ENCODE results near the gene SYT13.

SYT13 gene

GRCh38 chr11:45245218-45246045, 40.7 kb downstream of the SYT13 start:
- no peak for DNase-seq

GRCh38 chr11:45243967-45244366, 42.2 kb downstream of the SYT13 start:
- DNase-seq: no peak

- DNase-seq: no peak
Observed at GRCh38 chr11:45239733-45240132, 46.4 kb downstream of the SYT13 start.

GRCh38 chr11:45238724-45239123, 47.4 kb downstream of the SYT13 start:
- DNase-seq: no peak

- DNase-seq: no peak
Observed at GRCh38 chr11:45237711-45238315, 48.3 kb downstream of the SYT13 start.

- DNase-seq: no peak
Observed at GRCh38 chr11:45234306-45235006, 51.7 kb downstream of the SYT13 start.

- no peak for DNase-seq
Observed at GRCh38 chr11:45233804-45234170, 52.4 kb downstream of the SYT13 start.

GRCh38 chr11:45233121-45233803, 52.9 kb downstream of the SYT13 start:
- peak; percentile 54 for DNase-seq

GRCh38 chr11:45232341-45233080, 53.6 kb downstream of the SYT13 start:
- DNase-seq: no peak

- no peak for DNase-seq
Observed at GRCh38 chr11:45229401-45230020, 56.6 kb downstream of the SYT13 start.

GRCh38 chr11:45227836-45228235, 58.3 kb downstream of the SYT13 start:
- DNase-seq: no peak

GRCh38 chr11:45226901-45227300, 59.2 kb downstream of the SYT13 start:
- no peak for DNase-seq

- no peak for DNase-seq
Observed at GRCh38 chr11:45225961-45226871, 59.9 kb downstream of the SYT13 start.

GRCh38 chr11:45225277-45225676, 60.9 kb downstream of the SYT13 start:
- no peak for DNase-seq

- DNase-seq: no peak
Observed at GRCh38 chr11:45224766-45225165, 61.4 kb downstream of the SYT13 start.

GRCh38 chr11:45223496-45223895, 62.6 kb downstream of the SYT13 start:
- no peak for DNase-seq

GRCh38 chr11:45219411-45219810, 66.7 kb downstream of the SYT13 start:
- no peak for DNase-seq

- no peak for DNase-seq
Observed at GRCh38 chr11:45218705-45219104, 67.4 kb downstream of the SYT13 start.

- no peak for DNase-seq
Observed at GRCh38 chr11:45217991-45218390, 68.2 kb downstream of the SYT13 start.

GRCh38 chr11:45216901-45217300, 69.2 kb downstream of the SYT13 start:
- DNase-seq: no peak

- DNase-seq: no peak
Observed at GRCh38 chr11:45216031-45216430, 70.1 kb downstream of the SYT13 start.
